ENCODE data around the gene RAP1B.
A peak's percentile ranks its signal among the peaks of the same experiment; 100 is the strongest.

Gene RAP1B

GRCh38 chr12:68612202-68612601, 1.5 kb downstream of the RAP1B start:
- DNase-seq: no peak

GRCh38 chr12:68612697-68613096, 2.0 kb downstream of the RAP1B start:
- DNase-seq: no peak

- peak; percentile 36 to 47 for DNase-seq
Observed at GRCh38 chr12:68613209-68613904, 2.7 kb downstream of the RAP1B start.

DNA sequence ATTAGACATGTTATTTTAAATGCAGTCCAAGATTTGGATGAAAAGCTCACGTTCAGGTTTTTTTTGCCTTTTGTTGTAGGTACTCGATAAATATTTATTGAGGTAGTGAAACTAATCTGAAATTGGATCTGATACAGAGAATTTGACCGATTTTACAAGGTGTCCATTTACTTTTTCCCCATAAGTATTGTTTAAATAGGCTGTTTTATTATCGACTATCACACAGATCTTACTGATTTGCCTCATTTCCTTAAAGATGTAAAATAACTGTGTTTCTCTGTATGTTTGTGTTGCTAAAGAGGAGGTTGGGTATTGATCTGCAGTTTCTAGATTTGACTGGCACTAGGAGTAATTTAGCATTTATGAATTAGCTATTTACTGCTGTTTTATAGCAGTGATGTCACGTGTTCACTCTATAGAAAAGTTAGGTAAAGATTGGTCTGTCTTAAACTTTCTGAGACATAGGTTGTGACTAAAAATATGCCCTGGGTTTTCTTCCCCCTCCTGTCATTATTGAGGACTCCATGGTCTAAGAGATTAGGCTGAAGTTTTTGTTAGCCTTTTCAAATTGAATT, 3.5 kb downstream of the RAP1B start:
- DNase-seq: no peak

GRCh38 chr12:68614769-68615168, 4.1 kb downstream of the RAP1B start:
- DNase-seq: no peak

DNA sequence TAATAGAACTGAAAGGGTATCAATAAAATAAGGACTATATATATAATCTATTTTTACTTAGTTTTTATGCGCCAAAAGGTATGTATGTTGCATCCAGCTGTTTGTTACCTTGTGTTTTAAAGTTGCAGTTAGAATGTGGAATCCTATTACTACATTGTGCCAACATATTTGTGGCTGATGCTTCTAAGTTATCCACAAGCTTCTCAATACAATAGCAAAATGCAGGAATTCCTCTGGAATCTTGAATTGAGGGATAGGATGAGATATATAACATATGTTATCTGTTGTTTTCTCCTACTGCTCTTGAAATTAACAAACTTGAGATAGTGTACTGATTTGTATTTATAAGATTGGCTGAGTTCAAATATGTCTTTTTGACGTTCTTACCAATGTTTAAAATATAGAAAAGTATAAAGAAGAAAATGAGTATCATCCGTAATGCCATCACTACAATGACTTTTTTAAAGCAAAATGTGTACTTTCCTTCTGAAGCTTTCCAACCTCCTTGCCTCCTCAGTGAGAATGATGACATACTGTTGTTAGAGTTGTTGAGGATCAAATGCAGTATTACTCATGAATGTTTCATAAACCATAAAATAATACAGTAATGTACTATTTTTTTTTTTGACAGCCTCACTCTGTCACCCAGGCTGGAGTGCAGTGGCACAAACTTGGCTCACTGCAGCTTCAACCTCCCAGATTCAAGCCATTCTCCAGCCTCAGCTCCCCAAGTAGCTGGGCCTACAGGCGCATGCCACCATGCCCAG, 6.6 kb downstream of the RAP1B start:
- DNase-seq: no peak

- no peak for DNase-seq
Observed at GRCh38 chr12:68619541-68619940, 8.8 kb downstream of the RAP1B start.

DNA sequence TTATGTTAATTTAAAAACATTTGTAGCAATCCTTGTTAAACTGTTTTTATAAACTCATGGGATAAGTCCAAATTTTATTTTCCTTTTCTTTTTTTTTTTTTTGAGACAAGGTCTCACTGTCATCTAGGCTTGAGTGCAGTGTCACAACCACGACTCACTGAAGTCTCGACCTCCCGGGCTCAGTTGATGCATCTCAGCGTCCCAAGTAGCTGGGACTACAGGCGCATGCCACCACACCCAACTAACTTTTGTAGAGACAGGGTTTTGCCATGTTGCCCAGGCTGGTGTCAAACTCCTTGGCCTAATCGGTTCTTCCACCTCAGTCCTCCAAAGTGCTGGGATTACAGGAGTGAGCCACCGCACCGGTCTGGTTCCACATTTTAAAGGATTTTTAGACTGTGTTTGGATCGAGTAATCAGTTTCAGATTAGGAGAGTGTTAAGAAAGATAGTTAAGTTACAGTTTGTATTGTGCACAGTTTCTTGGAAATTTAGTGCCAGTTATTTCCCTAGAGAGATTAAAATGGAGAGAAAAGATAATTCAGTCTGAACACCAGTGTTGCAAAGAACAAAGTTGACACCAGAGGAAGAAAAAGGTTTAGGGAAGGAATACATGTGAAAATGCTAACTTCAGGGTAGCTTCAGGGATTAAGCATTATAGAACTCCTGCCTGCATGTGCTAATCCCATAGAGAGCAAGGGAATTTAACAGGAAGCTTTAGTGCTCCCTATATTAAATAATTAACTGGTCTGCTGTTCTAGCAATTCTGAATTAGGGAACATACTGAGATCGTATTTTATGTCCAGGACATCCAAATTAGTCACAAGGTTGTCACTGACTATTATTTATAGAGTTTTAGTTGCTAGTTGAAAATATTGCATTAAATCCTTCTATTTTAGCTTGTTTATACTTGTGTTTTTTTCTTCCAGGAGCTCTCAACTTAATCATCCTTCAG, 10.1 kb downstream of the RAP1B start:
- DNase-seq: no peak

DNA sequence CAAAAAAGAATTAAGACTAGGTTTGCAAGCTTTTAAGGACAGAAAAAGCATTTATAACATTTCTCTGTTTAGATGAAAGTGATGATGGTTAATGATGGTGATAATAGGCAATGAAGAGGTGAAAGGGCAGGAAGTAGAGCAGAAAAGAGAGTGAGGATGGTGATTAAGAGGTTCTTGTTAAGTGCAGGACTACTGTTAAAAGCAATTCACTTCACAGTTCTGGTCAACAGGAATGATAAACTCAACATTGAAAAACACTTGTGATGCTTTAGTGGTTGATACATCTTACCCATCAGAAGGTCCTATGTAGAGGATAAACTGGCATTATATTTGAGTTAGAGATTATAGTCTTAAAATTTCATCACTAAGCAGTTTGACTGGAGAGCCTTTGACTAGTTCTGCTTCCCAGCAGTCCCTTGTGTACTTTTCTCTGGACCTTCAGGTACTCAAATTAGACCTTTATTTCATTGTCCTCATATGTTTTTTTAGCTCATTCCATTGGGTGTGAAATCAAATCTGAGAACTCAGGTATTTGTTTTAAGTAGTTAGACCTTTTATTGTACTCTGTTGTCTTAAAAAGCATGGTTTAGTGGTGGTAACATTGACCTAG, 10.9 kb downstream of the RAP1B start:
- no peak for DNase-seq

- DNase-seq: no peak
Observed at GRCh38 chr12:68622250-68622649, 11.6 kb downstream of the RAP1B start.

DNA sequence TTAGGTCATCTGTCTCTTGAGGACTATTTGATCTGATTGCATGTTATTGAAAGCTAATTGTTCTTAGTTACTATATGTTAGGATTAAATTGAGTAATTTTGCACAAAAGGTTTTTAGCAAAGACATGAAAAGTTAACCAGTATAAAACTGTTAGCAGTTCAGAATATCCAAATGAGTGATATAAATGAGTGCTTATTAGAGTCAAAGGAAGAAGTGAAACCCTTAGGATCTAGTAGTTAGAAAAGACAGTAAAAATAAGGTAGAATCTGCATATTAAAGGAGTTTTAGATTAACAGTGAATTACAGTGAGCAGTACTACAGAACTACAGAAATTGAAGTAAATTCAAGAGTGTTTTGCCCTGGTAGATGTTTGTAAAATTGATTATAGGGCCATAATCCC, 12.4 kb downstream of the RAP1B start:
- no peak for DNase-seq

GRCh38 chr12:68623984-68624383, 13.3 kb downstream of the RAP1B start:
- DNase-seq: no peak

DNA sequence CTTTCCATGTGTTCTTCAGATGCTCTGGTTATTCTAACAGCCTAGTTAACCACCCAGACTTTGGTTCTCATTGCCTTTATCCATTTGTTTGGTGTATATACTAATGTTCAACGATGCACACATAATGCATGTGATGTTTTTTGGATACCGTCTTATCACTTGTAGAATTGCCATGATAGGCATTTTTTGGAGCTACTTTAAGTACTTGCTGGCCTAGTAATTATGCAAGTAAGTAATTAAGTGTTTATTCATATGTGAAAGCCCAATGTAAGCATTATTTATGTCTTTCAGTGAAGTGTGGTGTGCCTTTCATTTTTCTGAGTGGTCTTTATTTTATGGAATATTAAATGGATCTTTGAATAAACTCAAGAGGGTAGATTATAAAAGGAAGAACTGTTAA, 14.2 kb downstream of the RAP1B start:
- DNase-seq: no peak

DNA sequence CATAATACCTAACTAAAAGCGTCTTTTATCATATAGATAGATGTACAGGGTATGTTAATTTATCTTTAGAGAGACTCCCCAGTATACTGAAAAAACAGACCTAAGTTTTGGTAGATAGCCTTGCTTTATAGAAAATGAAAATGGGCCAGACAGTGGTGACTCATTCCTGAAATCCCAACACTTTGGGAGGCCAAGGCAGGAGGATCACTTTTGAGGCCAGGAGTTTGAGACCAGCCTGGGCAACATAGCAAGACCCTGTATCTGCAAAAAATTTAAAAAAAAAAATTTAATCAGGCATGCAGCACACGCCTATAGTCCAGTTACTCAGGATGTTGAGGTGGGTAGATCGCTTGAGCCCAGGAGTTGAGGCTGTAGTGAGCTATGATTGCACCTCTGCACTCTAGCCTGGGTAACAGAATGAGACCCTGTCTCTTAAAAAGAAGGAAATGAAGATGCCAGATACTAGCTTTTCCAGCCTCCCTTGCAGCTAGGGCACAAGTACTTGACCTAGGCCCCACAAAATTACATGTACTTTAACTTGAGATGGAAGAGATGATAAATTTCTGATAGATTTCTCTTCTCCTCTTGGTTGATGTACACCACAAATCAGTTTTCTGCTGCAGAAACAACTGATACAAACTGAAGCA, 17.1 kb downstream of the RAP1B start:
- no peak for DNase-seq

DNA sequence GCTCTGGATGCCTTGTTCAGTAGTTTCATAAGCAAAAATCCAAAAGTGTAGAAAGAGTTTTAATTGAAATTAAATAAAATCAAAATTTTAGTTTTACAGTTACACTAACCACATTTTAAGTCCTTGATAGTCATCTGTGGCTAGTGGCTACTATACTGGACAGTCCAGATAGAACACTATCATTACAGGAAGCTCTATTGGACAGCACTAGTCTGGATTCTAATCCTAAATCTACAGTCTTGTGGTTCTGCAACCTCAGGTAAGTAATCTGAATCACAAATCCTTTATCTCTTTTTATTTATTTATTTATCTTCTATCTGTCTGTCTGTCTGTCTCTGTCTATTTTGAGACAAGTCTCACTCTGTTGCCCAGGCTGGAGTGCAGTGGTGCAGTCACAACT, 18.0 kb downstream of the RAP1B start:
- DNase-seq: no peak

- no peak for DNase-seq
Observed at GRCh38 chr12:68630050-68630449, 19.4 kb downstream of the RAP1B start.

GRCh38 chr12:68630598-68630997, 19.9 kb downstream of the RAP1B start:
- no peak for DNase-seq

GRCh38 chr12:68631227-68631626, 20.5 kb downstream of the RAP1B start:
- DNase-seq: no peak

- DNase-seq: no peak
Observed at GRCh38 chr12:68632486-68632885, 21.8 kb downstream of the RAP1B start.

- DNase-seq: no peak
Observed at GRCh38 chr12:68633614-68634558, 23.2 kb downstream of the RAP1B start.

- no peak for DNase-seq
Observed at GRCh38 chr12:68636268-68636667, 25.6 kb downstream of the RAP1B start.
